GM18867 (cell line): ENCODE results near the gene PCMT1.
"Not testable (repeated sequence)": the region's sequence is repeated elsewhere in the genome, so short reads cannot be mapped to it uniquely, and the experiment has no call there.

ENCODE experiments used
- ATAC-seq: cut with Tn5 transposase; IDR thresholded peaks from one replicate; pipeline ENCODE4 v1.9.1; 2021; ENCODE audit warnings: mild to moderate bottlenecking, moderate library complexity; ENCODE audit not compliant: unreplicated experiment

Gene PCMT1

GRCh38 chr6:149749594-149750135 lies at the start of gene PCMT1:
Gene PCMT1, plus strand, starts transcription at chr6:149749741. Its CDS starts 161 bp downstream, at chr6:149749902.
- ATAC-seq, result peak; percentile 85

- no peak for ATAC-seq
These were observed 47.8 kb upstream of the PCMT1 start for GRCh38 chr6:149701714-149702113.

GRCh38 chr6:149711711-149712110 lies 37.8 kb upstream of the PCMT1 start:
- no peak for ATAC-seq

DNA sequence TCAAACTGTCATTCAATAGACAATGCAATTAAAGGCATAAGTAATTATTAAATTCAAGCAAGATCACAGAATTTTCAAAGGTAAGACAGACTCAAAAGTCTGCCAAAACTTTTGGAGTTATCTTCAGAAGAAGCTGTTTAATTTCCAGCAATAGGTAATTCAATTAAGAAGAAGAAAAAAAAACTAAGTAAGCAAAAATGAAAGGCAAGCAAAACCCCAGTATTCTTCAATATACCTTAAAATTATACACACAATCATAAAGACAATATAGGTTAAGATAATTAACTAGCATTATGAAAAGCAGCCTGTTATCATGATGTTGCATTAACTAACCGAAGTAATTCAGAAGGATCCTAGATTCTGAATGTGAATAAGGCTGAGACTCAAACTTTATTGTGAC lies 35.1 kb upstream of the PCMT1 start:
- ATAC-seq, result no peak

DNA sequence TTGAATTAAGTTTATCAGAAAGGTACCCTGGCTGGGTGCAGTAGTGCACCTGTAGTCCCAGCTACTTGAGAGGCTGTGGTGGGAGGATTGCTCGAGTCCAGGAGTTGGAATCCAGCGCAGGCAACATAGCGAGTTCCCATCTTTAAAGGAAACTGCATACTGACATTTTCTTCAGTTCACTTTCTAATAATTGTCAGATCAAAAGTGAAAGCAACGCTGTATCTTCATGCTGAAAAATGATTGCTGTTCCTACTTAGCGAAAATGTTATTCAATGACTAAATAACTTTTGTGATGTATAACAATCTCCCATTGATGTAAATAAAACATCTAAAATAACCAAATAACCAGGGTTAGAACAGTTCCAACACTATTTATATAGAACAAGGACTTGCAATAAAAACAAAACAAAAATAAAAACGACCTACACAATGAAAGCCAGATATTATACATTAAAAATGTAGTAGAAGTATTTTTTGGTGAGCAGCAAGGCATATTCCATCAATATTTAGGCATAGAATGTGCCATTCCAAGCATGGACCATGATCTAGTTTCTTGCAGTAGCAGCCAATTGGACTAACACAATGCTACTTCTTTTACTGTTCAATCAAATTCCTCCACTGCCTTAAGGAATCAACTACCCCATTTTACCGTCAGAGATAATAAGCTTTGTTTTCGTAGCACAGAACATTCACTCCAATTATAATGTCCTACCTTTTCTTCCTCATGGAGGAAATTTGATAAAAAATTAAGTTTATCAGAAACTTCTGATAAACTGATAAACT lies 33.2 kb upstream of the PCMT1 start:
- no peak for ATAC-seq

GRCh38 chr6:149717255-149717587 lies 32.3 kb upstream of the PCMT1 start:
- ATAC-seq, result peak; percentile 1

DNA sequence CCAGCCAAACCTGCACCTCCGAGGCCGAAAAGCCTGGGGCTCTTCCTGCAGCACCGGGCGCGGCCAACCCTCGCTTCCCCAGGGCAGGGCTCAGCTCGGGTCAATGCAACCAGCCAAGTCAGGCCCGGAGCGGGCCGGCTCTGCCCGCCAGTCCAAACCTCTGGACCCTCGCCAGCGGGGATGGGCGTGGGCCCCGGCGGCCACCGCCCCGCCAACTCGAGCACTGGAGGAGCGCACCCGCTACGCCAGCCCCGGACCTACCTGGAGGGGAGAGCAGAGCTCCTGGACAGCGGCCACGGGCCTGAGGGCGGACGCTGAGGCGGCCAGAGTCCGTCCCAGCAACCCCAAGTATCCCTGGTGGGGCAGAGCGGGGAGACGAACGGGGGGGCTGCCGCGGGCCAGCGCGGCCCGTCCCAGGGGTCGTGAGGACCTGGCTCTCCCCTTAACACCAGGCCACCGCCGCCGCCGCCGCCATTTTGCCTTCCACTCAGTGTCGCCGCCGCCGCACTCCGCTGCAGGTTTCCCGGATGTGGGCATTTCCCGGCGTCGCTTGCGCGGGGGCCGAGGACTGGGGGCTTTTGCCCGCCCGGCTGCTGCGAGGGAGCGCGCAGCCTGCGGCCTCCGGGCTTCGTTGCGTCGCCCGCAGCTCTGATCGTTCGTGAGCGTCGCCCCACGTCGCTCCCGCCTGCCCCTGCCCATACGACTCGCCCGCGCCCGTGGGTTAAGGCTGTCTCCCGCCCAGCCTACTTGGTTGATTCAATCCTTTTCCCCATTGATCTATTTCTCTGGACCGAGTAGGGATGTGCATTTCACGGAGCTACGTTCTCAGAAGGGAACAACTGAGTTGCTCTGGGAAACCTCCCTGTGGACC lies 31.7 kb upstream of the PCMT1 start, which contains the start of gene LATS1:
Gene LATS1 (minus strand): TSS at position 514 of the 871 bp plus-strand sequence. CDS start 15,975 bp downstream, outside the sequence.
- ATAC-seq, result peak; percentile 87

DNA sequence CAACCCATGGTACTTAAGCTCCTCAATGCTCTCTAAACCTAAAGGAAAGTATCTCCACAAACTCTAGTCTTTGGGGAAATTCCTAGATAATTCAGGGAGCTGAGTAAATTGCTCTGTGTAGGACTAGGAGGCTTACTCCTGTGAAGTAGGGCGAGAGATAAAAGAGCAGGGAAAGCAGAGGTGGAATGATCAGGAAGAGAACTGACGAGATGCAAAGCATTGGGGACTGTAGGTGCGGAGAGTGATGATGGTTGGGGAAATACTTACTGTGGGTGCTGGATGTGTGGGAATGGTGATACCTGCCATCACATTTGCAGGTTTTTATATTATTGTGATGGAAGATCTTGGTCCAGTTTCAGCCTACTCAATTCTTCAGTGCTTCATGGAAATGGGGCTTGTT lies 30.0 kb upstream of the PCMT1 start:
- no peak for ATAC-seq

DNA sequence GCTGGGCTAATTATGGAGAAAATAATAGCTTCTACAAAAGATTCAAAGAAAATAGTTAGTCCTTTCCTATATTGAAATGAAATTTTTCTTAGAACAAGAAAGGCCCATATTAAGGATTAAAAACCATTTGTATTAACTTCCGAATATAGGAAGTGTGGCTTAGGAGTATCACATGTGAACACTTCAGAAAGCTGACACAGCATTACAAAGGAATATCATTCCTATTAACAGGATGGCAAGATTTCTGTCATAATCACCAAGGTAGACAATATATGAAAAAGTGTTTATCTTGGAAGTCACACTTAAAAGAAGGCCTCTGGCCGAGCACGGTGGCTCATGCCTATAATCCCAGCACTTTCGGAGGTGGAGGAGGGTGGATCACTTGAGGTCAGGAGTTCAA lies 26.3 kb upstream of the PCMT1 start:
- ATAC-seq, result no peak

DNA sequence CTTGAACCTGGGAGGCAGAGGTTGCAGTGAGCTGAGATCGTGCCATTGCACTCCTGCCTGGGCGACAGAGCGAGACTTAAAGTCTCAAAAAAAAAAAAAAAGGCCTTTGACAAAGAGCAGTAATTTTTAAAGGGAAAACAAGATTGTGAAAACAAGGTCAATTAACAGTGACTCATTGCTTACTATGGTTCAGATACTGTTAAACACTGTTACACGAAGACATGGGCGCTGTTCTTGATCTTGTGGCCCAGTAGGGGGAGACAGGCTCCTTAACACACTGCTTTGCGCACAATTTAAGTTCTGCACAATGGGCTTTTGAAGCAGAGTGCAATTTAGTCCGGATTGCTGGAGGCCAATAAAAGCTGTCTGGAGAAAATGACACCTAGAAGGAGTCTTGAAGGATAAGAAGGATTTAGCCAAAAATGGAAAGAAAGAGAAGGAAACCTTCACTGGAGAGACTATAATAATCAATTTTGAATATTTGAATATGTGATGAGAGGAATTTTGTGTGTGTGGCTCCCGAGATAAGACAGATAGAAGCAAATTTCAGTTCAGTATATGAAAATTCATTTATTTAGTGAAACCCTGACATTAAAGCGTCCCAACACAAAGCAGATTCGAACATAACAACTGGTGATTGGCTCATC lies 25.6 kb upstream of the PCMT1 start:
- peak; percentile 76 for ATAC-seq

DNA sequence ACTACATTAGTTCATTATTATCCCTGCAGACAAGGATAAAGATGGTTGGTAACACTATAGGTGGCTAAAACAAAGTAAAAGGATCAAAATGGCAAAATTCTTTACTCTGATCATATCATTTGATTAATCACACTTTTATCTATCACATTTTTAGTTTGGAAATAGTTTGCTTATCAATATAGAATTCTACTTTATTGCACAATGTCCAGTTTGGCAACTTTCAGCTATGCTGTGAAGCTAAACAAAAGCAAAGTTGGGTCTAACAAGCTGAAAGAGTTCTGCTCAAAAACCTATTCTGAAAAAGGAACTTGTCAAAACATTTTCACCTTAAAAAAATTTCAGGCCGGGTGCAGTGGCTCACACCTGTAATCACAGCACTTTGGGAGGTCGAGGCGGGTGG lies 23.8 kb upstream of the PCMT1 start:
- ATAC-seq, result no peak

DNA sequence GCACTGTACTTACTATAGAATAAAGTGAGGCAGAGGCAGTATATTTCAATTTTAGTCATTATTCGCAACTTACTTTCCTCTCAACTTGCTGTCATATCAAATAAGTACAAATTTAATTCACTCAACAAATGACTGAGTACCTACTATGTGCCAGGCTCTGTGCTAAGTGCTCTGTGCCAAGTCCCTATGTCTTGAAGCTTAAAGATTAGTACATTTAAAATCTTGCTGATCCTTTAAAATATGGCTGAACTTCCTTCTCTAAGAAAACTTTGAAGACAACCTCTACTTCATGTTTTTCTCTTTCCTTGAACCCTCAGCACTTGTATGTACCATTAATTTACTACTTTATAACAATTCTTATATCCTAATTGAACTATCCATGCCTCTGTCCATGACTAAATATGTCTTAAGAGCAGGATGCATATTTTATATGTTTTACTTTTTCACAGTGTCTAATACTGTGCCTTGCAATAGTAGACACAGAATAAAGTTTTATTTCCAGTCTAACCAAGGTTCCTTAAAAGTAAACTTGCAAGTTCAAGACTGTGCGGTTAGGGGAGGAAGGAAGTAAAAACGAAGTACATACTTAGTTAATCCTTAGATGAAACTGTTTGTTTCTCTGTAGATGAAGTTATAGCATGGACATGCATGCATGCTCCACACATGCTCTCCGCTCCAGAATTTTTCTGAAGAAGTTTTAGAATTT lies 21.6 kb upstream of the PCMT1 start:
- ATAC-seq, result no peak

GRCh38 chr6:149728499-149729234 lies 20.9 kb upstream of the PCMT1 start:
- ATAC-seq, result no peak

DNA sequence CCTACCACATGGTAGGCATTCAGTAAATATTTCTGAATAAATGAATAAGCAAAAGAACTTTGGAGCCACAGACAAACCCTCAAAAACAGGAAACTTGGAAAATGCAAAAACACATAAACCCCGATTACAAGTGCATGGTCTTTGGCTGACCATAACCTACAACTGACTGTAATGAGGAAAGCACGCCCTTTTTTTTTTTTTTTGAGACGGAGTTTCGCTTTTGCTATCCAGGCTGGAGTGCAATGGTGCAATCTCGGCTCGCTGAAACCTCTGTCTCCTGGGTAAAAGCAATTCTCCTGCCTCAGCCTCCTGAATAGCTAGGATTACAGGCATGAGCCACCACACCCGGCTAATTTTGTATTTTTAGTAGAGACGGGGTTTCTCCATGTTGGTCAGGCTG lies 19.7 kb upstream of the PCMT1 start:
- no peak for ATAC-seq

GRCh38 chr6:149733089-149733720 lies 16.3 kb upstream of the PCMT1 start:
- no peak for ATAC-seq

DNA sequence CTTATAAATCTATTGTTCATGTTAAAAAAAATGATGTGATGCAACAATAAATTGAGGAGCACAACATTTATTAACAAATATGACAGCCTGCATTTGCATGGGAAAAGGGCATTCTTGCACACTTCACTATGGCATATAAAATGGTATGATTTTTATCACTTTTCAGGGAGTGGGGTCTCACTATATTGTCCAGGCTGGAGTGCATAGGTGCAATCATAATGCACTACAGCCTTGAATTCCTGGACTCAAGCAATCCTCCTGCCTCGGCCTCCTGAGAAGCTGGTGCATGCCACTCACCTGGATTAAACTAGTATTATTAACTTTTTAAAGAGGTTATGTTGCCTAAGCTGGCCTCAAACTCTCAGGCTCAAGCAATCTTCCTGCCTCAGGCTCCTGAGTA lies 14.6 kb upstream of the PCMT1 start:
- ATAC-seq, result no peak

DNA sequence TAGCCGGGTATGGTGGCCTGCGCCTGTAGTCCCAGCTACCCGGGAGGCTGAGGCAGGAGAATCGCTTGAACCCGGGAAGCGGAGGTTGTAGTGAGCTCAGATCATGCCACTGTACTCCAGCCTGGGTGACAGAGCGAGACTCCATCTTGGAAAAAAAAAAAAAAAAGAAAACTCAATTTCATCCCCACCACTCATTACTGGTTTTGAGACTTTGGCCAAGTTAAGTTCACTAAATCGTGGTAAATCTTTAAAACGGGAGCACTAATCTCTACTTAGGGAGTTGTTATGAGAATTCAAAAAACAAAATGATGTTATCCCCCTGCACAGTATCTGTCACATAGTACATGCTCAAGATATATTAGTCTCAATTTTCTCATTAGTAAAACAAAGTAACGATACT lies 4.3 kb upstream of the PCMT1 start:
- ATAC-seq, result not testable (repeated sequence)

DNA sequence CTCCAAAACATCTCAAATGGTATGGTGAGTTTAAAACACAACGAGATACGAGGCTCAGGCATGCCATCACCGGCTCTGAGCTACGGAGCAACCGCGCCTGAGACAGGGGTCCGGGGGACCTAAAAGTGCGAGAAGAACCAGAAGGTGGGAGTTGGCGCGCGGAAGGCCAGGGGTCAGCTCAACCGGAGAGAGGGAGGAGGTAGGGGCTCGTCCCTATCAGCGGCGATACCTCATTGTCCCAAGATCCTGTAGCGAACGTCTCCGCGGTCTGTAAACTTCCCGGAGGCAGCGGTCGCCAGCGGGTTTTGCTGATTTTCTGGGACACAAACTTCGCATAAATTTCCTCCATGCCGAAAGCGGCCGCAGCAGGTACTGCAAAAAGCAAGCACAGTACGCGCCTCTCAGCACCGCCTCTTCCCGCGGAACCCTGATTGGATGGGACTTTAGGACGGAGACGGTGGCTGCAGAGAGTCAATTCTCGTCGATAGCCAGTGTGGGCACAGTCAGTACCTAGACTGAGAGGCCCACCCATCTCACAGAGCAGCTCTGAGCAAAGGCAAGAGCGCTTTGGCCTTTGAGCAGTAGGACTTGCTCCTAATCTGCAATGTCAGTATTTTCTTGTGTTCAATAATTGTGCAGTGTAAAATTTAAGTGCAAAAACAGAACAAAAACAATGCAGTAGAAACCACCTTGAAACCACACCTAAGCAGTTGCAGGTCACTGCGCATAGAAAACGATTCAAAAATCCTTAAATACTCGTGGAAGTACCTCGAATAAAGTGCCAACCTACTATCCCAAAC lies 3.2 kb upstream of the PCMT1 start, which contains the start of gene NUP43:
Gene NUP43 (minus strand): TSS at position 383 of the 800 bp plus-strand sequence. CDS start 34 bp downstream, at position 349.
- peak; percentile 64 for ATAC-seq
